NCI-H345 treated with DMSO at 0.1 percent for 48 hours (cell line): ENCODE results near the gene RHOBTB1.
"Not testable (repeated sequence)": the region's sequence is repeated elsewhere in the genome, so short reads cannot be mapped to it uniquely, and the experiment has no call there.

Experiments used
- DNase-seq: peaks from one replicate; lab custom pipeline; 2025; ENCODE audit not compliant: unreplicated experiment; lab: John Stamatoyannopoulos, UW

RHOBTB1 gene

DNA sequence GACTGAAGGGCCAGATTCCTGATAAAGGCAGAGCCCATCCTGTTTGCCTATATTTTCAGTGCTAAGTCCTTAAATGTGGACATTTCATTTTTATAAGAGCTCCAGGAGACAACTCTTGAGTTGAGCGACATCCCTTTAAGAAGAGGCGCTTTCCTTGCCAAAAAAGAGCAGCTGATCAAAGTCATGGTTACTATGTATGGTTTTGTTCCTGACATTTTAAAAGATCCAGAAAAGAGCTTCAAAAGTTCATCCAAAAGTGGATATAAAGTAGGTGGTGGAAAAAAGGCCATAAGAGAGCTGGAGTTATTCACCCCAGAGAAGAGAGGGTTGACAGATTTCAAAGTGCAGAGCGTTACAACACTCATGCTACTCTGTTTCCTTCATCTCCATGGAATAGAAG is 36.7 kb downstream of the RHOBTB1 start:
- DNase-seq, result no peak

DNA sequence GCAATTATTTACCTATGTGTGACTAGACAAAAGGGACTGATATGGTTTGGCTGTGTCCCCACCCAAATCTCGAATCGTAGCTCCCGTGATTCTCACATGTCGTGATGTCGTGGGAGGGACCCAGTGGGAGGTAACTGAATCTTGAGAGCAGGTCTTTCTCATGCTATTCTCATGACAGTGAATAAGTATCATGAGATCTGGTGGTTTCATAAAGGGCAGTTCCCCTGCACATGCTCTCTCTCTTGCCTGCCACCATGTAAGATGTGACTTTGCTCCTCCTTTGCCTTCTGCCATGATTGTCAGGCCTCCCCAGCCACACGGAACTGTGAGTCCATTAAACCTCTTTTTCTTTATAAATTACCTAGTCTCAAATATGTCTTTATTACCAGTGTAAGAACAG is 37.2 kb downstream of the RHOBTB1 start:
- not testable (repeated sequence) for DNase-seq

DNA sequence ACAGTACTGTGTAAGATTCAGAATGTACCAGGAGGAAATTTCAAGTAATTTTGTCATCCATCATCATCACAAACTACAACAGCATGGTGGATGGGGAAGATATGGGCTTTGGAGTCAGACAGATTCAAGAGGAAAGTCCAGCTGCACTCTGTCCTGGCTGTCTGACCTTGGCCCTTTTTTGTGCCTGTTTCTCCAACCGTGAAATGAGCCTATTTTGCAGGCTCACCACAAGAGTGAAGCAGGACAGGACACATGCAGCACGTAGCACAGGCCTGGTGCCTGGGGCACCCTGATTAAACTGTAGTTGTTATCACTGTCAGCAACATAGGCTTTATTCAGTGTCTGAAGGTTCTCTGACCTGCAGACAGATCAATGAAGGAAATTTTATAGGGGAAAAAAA is 37.6 kb downstream of the RHOBTB1 start:
- no peak for DNase-seq

DNA sequence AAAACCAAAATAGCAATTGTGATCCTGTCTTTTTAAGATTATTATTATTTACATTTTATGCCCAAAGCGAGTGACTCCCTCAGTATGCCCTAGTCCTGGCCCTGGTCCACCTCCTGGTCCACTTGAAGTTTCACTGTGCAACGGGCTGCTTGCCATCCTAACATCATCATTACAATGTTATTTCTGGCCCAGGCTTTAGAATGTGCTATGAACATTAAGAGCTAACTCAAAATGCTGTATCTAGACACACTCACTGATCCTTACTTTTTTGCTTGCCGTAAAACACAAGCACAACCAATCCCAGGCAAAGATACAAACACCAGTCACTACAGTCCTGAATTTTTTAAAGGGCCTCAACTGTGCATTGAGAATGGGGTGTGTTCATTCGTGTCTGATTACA is 38.4 kb downstream of the RHOBTB1 start:
- no peak for DNase-seq

DNA sequence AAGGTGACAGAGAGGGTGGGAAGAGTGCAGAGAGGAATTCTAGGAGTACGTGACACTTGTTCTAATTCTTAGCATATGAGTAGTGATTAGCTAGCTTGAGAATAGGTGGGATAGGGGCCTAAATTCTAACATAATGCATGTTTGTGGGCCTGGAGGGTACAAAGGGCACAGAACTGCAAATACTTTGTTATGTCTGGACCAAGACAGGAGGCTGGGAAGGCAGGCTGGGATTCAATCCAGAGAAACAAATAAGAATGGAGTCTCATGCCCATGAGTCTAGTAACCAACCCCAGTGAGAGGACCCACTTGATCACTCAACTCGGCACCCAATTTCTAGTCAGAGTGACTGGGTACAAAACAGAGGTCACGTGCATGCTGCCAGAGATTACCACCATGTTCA is 40.9 kb downstream of the RHOBTB1 start:
- no peak for DNase-seq

DNA sequence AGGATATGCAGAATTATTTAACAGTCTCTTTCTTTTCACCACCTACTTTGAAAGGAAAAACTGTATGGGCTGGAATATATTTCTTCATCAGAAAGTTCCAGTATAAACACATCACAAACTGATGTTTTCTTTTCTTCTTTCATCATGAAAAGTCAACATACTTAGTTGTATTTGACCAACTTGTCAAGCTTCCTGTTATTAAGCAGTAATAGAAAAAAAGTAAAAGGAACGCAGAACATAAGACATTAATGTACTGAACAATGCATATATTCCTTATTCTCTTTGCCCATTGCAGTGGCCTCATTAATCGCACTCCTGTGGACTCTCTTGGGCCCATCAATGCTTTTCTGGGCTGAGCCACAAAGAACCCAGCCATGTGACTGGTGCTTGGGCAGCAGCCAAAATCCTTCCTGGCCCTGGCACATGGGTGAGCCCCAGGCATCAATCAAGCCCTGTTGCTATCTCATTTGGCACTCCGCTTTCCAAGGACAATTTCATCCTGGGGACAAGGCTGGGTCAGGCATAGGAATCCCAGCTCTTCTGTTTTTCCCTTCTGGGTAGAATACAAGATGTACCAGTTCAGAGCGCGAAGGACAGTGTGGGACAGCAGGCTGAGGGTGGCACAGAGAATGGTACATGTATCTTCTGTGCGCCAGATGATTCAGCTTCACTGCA is 42.3 kb downstream of the RHOBTB1 start:
- DNase-seq, result no peak

DNA sequence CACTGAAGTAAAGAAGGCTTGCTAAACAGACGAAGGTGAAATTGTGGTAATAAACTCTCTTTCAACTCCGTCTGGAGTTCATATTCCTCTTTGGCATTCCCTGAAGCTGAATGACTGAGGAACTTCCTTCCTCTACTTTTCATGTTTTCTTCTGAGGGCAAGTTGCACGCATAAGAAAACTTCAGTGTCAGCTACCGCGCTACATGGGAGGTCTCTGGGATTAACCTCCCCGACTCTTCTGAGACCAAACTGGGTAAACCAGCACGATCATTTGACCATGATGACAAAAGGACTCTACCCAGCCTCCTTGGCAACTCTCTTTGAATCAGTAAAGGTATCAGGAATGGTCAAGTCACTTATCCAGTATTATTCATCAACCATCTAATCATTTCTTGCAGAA is 44.7 kb downstream of the RHOBTB1 start:
- DNase-seq, result no peak

DNA sequence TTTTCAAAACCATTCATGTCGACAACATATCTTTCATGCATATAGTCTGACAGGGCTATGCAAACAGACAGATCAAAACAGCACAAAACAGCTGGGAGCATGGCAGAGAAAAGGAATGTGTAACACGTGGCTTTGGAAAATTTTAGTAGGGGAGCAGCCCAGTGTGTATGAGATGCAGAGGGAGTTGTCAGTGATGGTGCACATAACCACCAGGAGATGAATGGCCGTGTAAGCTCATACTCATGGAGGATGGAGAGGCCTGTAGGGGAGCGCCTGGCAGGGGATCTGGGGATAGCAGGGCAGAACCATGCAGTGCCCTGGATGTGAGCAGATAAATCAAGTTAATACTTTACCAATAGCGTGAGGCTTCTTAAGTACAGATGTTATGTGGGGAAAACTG is 45.7 kb downstream of the RHOBTB1 start:
- DNase-seq, result no peak

DNA sequence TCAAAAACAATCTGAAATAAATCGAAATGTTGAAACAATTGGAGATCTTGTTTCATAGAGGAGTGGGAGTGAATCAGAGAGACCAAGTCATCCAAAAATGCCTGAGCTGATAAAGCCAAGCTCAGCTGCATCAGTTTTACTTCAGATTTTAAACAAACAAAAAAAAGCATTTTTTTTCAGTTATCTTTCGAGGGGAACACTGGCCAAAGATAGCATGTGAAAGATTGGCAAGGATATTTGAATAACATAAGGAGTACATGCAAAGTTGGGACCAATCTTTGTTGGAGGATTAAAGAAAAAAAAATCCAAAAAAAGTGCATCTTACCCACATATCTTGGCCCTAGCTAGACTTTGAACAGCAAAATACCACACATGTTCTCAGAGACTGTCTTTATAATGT is 47.2 kb downstream of the RHOBTB1 start:
- DNase-seq, result no peak

DNA sequence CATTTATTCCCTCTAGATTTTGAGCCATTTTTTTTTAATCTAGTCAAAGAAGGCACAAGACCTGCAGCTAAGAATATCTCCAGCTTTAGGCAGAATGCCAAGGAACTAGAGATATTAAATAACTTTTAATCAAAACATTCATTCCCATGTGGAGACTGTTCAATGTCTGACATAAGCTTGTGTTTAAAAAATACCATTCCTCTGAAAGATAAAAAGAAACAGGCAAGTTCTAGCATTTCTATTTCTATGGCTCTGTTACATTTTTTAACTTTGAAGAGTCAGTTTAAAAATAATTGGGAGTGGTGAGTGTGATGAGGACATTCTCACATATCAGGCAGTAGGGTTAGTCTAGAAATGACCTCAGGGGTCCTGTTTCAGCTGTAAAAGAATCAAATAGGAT is 48.0 kb downstream of the RHOBTB1 start:
- DNase-seq, result no peak

DNA sequence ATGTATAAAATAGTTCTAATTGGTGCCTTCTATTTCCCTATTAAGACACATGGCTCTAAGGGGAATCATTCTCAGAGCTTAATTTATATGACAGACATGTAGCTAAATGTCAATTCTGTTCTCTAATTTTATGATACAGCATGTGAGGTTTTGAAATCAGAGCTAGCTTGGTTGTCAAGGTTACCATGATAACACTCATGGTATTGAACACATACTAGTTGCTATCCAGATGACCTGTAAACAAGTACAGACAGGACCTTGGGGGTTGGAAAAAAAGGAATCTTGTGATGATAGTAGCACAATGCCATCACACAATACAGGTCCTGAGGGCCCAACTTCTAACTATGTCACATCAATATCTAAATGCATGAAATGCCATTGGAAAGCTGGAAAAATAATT is 49.2 kb downstream of the RHOBTB1 start:
- no peak for DNase-seq

DNA sequence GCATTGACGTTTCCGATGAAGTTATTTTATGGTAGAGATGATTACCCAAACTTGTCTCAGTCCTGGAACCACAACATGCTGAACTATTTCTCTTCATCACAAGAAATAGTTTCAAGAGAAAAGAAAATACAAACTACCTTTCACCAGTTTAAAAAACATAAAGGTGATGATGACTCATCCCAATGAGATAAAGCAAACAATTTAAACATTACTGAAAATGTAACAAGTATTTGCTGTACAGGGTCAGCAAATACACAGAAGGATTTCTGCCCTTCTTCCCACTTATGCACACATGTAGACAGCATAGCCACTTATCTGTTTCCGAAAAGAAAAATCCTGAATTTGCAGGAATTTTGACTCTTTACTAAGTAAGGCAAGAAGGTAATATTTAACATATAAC is 50.8 kb downstream of the RHOBTB1 start:
- no peak for DNase-seq

DNA sequence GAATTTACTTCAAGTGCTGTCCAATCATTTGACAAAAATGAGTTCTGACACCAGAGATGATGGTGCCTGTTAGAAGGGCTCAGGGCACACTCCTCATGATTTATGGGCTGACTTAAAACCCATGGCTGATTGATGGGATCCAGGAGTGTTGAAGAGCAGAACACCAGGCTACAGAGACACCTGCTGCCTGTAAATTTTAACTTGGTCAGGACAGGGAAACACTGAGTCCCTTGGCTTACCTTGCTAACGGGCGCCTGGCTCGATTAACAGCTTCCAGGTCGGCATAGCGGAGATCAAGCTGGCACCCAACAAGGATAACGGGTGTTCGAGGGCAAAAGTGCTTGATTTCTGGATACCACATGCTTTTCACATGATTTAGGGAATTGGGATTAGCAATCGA is 51.4 kb downstream of the RHOBTB1 start:
- DNase-seq, result no peak

DNA sequence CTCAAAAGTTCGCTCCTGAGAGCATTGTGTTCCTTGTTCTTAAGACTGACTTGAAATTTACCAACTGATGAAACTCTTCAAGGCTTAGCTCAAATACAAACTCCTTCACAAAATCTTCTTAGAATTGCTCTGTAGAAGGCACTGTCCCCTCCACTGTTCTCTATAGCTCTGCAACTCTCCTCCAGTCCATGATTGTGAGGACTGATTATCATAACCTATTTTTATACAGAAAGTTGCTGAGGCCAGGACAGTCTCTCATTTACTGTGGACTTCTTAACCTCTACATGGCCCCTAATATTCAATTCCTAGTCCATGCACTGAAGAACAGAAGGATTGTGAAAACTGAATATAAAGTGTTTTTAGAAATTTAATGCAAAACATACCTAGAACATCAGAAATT is 53.2 kb downstream of the RHOBTB1 start:
- DNase-seq, result no peak

DNA sequence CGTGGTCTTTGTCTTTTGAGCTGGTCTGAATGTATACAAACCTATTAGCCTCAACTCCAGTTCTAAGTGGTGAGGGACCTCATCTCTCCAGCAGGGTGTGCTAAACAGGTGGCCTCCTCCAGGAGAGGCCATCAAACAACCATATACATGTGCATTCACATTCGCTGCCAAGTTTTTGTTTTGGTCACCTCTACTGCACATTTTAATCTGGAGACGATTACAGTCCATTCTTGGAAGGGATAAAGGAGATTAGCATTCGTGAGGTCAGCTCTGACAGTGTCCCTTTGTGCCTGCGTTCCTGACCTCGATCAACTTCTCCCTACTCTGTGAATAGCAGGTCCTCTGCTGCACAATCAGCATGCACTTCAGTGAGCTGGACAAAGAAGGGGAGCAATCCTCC is 60.8 kb downstream of the RHOBTB1 start:
- no peak for DNase-seq

DNA sequence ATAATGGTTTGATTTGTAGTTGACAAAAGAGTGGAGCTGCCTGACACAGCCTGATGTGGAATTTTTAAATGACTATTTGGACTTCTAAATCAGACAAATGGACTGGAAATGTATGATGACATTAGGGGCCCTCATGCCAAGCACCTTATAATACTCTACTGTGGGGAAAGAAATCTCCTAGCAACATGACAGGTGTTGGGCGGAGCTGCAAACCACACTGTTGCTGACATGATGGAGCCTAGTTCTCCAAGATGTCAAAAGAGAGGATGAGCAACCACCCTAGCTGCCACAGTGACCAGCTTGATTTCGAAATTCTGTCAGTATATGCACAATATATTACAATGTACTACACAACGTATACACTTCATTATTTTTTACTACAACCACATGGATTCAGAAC is 65.8 kb downstream of the RHOBTB1 start:
- no peak for DNase-seq

DNA sequence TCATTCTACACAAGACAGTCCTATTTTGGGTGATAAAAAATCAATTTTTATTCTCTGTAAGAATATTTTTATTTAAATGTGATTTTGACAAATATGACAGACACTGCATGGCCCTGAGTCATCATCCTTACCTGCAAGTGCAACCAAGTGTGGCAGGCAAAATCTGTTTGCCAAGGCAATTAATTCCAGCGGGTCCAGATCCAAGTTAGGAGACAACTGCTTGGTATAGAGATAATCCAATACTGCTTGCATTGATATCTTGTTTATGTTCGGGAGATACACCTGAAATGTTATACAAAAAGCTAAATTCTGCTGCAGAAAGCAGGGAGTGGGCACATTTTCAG is 66.2 kb downstream of the RHOBTB1 start:
- no peak for DNase-seq

DNA sequence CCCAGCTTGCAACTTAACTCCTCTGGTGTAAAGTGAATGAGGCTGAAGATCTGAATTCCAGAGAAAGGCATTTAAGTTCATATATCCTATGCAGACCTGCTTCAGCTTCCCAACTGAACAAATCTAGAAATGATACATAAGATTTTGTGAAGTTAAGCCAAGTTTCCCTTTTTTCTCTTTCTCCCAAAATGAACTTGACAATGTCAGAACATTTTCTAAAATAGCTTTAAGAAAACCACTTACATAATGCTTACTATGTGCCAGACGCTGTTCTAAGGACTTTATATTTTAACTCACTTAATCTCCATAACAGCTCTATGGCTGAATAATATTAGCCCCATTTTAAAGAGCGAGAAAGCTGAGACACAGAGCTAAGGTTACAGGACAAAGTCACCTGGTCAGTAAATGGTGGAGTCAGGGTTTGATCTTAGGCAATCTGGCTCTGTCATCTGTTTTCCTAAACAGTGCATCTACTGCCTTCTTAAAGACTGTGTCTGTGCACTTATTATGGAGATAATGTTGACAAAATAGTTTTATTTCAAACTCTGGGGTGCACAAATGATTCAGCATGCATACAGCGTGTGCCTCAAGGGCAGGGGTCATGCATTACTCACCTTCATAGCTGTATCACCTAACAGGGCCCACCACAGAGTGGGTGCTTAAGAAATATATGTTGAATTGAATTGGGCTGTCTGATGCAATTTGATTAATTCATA is 66.8 kb downstream of the RHOBTB1 start:
- no peak for DNase-seq

DNA sequence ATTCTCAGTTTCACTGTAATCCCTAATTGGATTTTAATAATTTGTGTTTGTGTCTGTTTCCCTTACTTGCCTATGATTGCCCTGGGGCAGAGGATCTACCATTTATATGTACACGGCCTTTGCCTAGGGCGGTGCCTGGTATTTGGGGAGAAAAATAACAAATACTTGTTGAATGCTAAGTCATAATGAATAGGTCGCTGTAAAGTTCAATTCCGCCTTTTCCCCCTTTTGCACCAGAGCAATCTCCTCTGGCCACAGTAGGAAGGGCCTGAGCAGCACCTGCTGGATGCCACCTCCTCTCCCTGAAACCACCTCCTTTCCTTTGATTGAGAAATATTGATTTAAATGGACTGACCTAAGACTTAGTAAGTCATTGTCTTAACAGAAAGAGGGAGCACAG is 70.2 kb downstream of the RHOBTB1 start:
- DNase-seq, result no peak

DNA sequence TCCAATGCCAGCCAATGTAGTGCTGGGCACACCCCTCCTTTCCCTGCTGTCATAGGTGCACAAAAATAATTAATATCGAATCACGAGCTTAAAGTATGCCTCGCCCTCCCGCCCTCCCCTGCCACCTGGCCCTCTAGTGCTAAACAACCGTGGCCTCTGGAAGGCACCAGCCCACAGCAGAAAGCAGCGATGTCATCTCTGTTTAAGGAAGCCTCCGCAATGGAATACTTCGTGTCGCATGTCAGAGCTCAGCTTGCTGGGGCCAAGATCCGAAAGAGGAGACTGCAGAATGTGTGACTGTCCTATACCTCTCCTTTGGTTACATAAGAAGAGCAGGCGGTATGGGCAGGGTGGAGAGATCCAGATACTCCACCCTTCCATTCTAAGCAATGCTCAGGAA is 71.5 kb downstream of the RHOBTB1 start:
- no peak for DNase-seq

DNA sequence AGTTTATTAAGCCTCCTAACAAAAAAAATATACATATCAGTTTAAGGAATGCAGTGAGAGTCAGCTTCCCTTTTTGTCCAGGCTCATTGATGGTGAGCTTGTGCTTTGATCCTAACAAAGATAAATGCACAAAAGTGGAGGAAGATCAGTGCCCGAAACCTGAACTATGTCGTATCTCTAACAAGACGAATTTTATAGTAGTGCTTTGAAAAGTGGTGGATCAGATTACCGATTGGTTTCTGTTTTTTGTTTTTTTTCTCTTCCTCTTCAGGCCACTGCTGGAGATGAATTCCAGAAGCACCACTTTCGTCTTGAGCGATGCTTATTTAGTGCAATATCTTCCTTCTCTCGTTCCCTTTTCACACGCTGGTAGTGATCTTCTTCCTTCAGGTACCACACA is 72.8 kb downstream of the RHOBTB1 start:
- DNase-seq, result no peak

DNA sequence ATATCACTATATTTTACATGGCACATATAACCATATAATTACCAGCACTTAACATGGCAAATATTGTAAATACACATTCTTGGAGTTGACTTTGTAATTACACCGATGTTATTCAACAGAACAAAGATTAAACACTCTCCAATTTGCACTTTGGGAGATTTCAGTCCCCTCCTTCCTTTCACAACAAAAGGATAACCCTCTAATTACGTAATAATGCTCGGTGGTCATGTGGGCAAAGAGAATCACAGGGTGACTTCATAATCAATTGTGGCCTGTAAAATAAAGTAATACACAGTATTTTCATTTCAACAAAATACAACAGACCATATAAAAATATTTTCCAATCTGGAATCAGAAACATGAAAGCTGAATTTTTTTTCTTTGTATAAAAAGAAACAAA is 73.2 kb downstream of the RHOBTB1 start:
- no peak for DNase-seq

DNA sequence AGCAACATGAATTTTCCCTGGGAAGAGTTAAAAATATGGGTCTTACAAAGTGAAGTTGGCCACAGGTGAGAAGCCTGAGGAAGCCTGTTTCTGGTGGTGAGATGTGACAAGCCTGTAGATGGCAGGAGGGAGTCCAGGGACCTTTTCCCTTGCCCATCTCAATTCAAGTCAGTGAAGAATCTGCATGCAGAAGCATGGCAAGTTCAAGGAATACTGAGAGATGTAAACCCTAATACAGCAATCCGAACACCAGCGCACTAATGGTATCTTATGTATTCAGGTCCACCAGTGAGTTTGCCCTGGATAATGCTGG is 73.6 kb downstream of the RHOBTB1 start:
- no peak for DNase-seq
